NCI-H2171 treated with DMSO at 0.1 percent for 48 hours (cell line): ENCODE measurements around the gene PPP3R2.
"Not testable (repeated sequence)": the region's sequence is repeated elsewhere in the genome, so short reads cannot be mapped to it uniquely, and the experiment has no call there.

Source experiments
- DNase-seq: peaks from one replicate; lab custom pipeline; 2025; lab: John Stamatoyannopoulos, UW

The PPP3R2 gene

GRCh38 chr9:101587332-101588043 lies 7.3 kb downstream of the PPP3R2 start:
- DNase-seq = no peak

GRCh38 chr9:101586651-101587050 lies 8.1 kb downstream of the PPP3R2 start:
- DNase-seq = no peak

- DNase-seq = no peak
Measured at GRCh38 chr9:101585740-101586139, 9.0 kb downstream of the PPP3R2 start.

- DNase-seq = peak; percentile 9
Measured at GRCh38 chr9:101582553-101582952, 12.2 kb downstream of the PPP3R2 start.

- no peak for DNase-seq
Measured at GRCh38 chr9:101579711-101580545, 14.8 kb downstream of the PPP3R2 start.

- no peak for DNase-seq
Measured at GRCh38 chr9:101578378-101578777, 16.4 kb downstream of the PPP3R2 start.

GRCh38 chr9:101574731-101575333 lies 19.9 kb downstream of the PPP3R2 start:
- DNase-seq = no peak

- no peak for DNase-seq
Measured at GRCh38 chr9:101572316-101572715, 22.5 kb downstream of the PPP3R2 start.

- no peak for DNase-seq
Measured at GRCh38 chr9:101571114-101571513, 23.7 kb downstream of the PPP3R2 start.

GRCh38 chr9:101569741-101570501 lies 24.8 kb downstream of the PPP3R2 start:
- DNase-seq = no peak

- DNase-seq = no peak
Measured at GRCh38 chr9:101567725-101568350, 26.9 kb downstream of the PPP3R2 start.

- DNase-seq = no peak
Measured at GRCh38 chr9:101566904-101567724, 27.7 kb downstream of the PPP3R2 start.

- DNase-seq = no peak
Measured at GRCh38 chr9:101564252-101564651, 30.5 kb downstream of the PPP3R2 start.

GRCh38 chr9:101562966-101563365 lies 31.8 kb downstream of the PPP3R2 start:
- no peak for DNase-seq

- no peak for DNase-seq
Measured at GRCh38 chr9:101561740-101562139, 33.0 kb downstream of the PPP3R2 start.

- not testable (repeated sequence) for DNase-seq
Measured at GRCh38 chr9:101549472-101550098, 45.2 kb downstream of the PPP3R2 start.

- DNase-seq = no peak
Measured at GRCh38 chr9:101543098-101543735, 51.6 kb downstream of the PPP3R2 start.
